HG02678 (cell line): Measurements from ENCODE around the gene METTL25.

ENCODE experiments used
- ATAC-seq: cut with Tn5 transposase; IDR thresholded peaks from one replicate; pipeline ENCODE4 v1.9.1; 2021; ENCODE audit warnings: mild to moderate bottlenecking, moderate library complexity; ENCODE audit not compliant: unreplicated experiment

METTL25 gene

DNA sequence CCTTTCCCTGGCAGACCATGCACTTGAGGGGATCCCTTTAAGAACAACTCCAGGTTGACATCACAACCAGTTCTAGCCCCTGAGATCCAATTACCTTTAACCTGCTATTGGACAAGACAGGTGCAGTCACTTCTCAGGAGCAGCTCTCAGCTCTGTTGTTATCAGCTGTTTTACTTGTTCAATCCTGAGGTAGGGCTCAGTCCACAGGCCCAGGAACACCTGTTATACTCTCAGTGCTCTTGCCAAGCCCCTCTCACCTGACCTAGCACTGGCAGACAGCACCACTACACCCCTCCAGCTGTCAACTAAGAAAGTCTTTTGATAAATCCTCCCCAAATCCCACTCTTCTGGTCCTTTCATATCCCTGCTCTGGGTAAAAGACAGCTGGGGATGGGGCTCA lies 164.4 kb downstream of the METTL25 start:
- ATAC-seq, result no peak

DNA sequence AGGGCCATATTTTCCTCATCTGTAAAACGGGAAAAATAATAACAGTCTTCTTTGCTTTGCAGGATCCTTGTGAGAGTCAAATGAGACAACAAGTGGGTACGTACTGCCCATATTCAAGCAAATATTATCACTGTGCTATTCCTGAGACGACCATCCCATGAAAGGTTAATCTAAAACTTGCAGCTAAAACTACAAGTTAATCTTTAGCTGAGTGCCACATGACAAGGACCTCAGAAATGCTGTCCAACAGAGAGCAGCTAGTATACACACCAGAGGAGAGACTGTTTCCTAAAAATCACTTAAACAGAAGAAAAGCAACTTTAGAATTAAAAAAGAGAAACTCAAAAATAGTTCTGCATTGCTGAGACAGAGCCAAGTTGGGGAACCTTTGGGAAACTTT lies 165.7 kb downstream of the METTL25 start:
- peak; percentile 43 for ATAC-seq

DNA sequence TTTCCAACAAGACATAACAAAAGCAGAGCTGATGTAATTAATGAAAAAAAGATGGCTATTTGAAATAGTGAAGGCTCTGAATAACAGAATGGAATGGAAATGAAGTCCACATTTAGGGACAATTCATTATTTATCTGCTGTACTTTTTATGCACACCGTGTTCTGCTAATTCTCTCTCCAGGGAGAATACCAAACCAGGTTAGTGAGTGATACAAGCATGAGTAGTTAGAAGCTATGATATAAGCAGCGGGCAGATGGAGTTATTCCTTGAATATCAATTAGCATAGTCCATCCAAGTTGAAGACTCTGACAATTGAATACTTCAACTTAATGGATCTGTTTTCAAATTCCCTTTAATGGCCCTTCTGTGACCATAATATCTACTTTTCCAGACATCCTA lies 166.3 kb downstream of the METTL25 start:
- no peak for ATAC-seq

DNA sequence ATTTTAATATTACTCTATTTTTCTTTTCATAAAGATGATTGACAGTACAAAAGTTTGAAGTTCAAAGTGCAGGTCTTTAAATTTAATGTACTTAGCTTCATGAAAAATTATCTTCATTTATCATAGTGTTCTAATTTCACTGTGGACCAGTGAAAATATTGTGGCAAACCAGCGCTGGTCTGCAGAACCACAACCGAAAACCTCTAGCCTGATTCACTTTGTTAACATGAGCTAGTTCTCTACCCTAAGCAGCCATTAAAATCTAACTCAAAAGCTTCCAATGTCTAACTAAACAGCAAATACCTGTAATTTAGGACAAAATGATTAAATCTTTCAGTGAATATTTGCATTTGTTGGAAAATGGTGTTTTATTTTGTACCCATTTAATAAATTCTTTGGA lies 167.3 kb downstream of the METTL25 start:
- ATAC-seq, result no peak

DNA sequence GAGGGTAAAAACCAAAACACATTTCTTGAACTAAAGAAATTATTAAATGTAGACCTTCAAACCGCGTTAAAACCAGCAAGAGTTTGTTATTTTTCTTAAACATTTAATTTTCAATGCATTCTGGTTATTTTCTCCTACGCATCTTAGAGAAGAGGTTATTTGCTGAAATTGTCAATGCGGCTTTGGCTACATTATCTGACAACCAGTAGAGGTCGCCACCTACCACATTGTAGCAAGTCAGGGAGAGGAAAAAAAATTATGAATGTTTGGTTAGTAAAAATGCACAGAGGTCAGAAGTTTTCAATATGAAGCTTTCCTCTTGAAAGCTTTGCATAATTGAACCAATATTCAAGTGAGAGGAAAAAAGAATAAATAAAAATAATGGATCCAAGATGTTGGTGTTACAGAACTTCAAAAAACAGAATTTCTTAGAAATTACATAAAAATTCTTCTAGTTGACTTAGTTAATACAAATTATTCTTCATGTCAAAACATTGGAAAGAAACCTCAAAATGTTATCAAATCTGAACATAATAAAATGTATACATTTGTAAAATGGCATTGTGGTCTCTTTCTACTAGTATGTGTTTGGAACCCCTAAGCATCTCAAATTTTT lies 168.9 kb downstream of the METTL25 start:
- ATAC-seq, result peak; percentile 71
